NCI-H345 (cell line): ENCODE results near the gene COL1A1.
A peak's percentile ranks its signal among the peaks of the same experiment; 100 is the strongest.

Source experiments
- DNase-seq: peaks from one replicate; lab custom pipeline; 2025; lab: John Stamatoyannopoulos, UW

Gene COL1A1

GRCh38 chr17:50141026-50141744 is 60.2 kb downstream of the COL1A1 start:
- DNase-seq: no peak

DNA sequence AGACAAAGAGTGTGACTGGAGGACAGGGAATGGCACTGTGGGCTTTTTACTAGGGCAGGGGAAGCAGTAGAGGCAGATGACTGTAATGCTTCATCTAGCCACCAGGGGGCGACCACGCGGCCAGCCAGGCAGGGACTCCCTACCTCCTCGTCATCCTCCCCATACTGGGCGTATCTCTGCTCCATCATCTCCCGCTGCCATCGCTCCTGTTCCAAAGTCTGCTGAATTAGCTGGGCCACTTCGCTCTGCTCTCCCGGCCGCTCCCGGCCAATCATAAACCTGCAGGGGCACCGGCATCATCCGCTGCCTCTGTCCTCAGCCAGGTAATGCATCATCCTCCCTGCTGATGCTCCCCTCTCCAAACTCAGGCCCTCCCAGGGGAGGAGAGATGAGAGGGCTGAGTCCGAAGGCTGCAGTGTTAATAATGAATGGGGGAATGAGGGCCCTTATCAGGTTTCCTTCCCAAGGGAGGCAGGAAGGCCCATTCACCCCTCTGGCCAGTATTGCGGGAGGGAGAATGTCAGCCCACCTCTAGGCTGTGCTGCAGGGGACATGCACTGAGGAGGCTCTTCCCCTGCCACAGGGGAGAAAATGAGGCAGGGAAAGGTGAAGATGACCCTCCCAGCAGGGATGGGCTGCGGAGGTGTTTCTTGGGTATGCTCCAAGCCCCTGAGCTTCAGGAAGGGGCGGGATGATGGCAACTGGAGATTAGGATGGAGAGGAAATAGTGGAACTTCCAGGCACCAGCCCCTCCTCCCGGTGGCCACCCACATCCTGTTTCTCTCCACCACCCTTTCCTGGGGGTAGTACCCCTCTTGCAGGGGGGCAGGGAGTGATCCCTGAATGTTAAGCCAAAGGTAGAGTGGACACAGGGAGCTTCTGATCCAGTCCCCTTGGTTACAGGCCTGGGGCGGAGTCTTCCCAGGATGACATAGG is 61.2 kb downstream of the COL1A1 start:
- peak; percentile 35 for DNase-seq

- no peak for DNase-seq
Measured at GRCh38 chr17:50139185-50139783, 62.1 kb downstream of the COL1A1 start.

DNA sequence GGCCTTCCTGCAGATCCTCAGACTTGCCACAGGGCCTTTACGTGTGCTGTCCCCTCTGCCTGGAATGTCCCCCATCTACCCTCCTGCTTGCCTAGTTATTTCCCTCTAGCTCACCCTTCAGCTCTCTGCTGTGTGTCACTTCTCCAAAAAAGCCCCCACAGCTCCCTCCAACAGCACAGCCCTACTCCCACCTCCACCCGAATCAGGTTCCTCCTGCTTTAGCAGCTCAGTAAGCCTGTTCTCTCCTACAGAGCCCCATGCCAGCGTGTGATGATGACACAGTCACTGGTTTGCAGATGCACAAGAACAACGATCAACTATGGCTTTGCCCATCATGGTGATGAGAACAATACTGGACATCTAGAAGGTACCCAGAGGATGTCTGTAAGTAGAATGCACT is 64.4 kb downstream of the COL1A1 start:
- DNase-seq: no peak

- DNase-seq: no peak
Measured at GRCh38 chr17:50136096-50136687, 65.2 kb downstream of the COL1A1 start.

DNA sequence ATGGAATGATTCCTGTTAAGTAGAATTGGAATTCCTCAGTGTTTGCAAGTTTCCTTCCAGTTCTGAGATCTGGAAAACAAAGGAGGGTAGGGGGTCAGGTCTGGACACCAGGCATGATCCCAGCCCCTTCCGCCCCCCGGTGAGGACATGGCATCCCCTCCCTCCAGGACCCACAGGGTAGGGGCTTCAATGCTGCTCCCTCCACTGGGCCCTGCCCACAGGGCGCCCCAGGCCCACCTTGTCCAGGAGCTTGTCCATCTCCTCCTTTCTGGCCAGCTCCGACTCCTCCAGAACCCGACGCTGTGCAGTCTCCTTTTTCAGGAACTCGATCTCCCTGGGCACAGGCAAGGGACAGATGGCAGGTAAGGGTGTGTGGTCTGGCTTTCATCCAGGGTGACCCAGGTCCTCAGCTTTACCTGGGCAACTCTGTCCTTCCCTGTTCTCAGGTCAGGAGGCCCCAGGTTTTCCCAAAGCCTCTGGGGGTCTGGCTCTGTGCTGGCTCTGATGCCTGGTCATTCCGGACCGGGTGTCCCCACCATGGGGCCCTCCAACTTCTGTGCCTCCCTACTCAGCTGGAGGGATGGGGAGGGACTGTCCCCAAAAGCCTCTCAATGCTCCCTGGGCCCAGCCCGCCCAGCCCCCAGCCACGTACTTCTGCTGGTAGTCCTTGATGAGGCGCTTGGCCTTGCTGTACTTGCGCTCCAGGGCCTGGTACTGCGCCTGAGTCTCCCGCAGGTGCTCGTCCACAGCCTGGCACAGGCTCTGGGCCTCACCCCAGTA is 65.9 kb downstream of the COL1A1 start:
- DNase-seq: no peak

DNA sequence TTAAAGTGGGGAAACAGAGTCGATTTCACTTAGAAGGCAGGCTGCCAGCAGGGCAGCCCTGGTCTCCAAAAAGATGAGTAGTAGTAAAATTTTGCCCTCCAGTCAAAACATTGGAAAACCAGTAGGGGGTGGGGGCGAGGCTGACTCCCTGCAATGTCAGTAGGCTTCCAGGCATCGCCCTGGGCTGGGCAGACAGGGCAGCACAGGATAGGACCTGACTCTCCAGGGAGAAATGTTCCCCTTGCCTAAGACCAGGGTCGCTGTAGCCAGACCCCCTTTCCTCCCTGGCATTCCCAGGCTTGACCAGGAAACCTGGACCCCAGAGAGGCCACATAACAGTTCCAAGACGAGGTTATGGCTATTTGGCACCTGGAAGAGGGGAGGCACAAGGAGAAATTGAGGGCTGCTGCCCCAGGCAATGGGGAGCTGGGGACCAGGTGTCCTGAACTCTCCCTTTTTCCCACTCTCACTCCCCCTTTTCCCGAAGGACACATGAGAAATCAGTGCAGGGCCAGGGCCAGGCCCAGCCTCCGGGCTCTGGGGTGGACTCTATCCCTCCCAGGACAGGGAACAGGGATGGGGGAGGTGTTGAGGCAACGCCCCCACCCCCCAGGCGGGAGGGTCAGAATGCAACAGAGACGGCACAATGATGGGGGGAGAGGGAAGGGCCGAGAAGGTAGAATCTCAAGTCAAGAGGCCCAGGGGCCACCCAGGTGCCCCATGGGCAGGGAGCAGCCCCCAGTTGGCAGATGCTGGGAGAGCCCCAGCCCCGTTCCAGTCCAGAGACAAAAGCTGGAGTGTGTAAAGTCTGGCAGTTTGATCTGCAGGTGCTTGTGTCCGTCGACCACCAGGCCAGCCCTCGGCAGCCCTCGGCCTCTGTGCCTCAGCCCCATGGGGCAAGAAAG is 67.0 kb downstream of the COL1A1 start:
- DNase-seq: no peak

- no peak for DNase-seq
Measured at GRCh38 chr17:50133769-50134099, 67.7 kb downstream of the COL1A1 start.
